ENCODE data around the gene LIPK.
"Not testable (repeated sequence)": the region's sequence is repeated elsewhere in the genome, so short reads cannot be mapped to it uniquely, and the experiment has no call there.

LIPK gene

GRCh38 chr10:88715517-88715916 lies 9.5 kb downstream of the LIPK start:
- no peak for DNase-seq (ENCODE audit: low spot score)

GRCh38 chr10:88721392-88721791 lies 15.3 kb downstream of the LIPK start:
- no peak for DNase-seq (ENCODE audit: low spot score)

- DNase-seq (ENCODE audit: low spot score): no peak
These were observed 19.7 kb downstream of the LIPK start for GRCh38 chr10:88725798-88726197.

GRCh38 chr10:88728107-88728763 lies 22.2 kb downstream of the LIPK start:
- DNase-seq (ENCODE audit: low spot score): peak; percentile 84

GRCh38 chr10:88730864-88731263 lies 24.8 kb downstream of the LIPK start:
- DNase-seq (ENCODE audit: low spot score): no peak

- no peak for DNase-seq (ENCODE audit: low spot score)
These were observed 25.2 kb downstream of the LIPK start for GRCh38 chr10:88731296-88731695.

- no peak for DNase-seq (ENCODE audit: low spot score)
These were observed 27.2 kb downstream of the LIPK start for GRCh38 chr10:88733215-88733614.

GRCh38 chr10:88735661-88736060 lies 29.6 kb downstream of the LIPK start:
- DNase-seq (ENCODE audit: low spot score): no peak

- DNase-seq (ENCODE audit: low spot score): not testable (repeated sequence)
These were observed 35.9 kb downstream of the LIPK start for GRCh38 chr10:88741921-88742320.

- no peak for DNase-seq (ENCODE audit: low spot score)
These were observed 36.4 kb downstream of the LIPK start for GRCh38 chr10:88742448-88742847.

GRCh38 chr10:88744002-88744401 lies 38.0 kb downstream of the LIPK start:
- DNase-seq (ENCODE audit: low spot score): no peak

- DNase-seq (ENCODE audit: low spot score): no peak
These were observed 39.6 kb downstream of the LIPK start for GRCh38 chr10:88745633-88746032.

GRCh38 chr10:88754287-88754686 lies 48.2 kb downstream of the LIPK start:
- no peak for DNase-seq (ENCODE audit: low spot score)

- no peak for DNase-seq (ENCODE audit: low spot score)
These were observed 49.7 kb downstream of the LIPK start for GRCh38 chr10:88755753-88756152.

GRCh38 chr10:88756660-88757059 lies 50.6 kb downstream of the LIPK start:
- no peak for DNase-seq (ENCODE audit: low spot score)

GRCh38 chr10:88759366-88760101 lies 53.5 kb downstream of the LIPK start, which contains the start of gene LIPN:
LIPN (plus strand) TSS chr10:88760020; CDS start chr10:88761406, 1,386 bp downstream.
- no peak for DNase-seq (ENCODE audit: low spot score)

- DNase-seq (ENCODE audit: low spot score): no peak
These were observed 56.9 kb downstream of the LIPK start for GRCh38 chr10:88762906-88763305.

GRCh38 chr10:88763441-88763840 lies 57.4 kb downstream of the LIPK start:
- no peak for DNase-seq (ENCODE audit: low spot score)

GRCh38 chr10:88764110-88764509 lies 58.1 kb downstream of the LIPK start:
- no peak for DNase-seq (ENCODE audit: low spot score)

- DNase-seq (ENCODE audit: low spot score): no peak
These were observed 59.8 kb downstream of the LIPK start for GRCh38 chr10:88765816-88766215.

GRCh38 chr10:88769384-88769783 lies 63.3 kb downstream of the LIPK start:
- no peak for DNase-seq (ENCODE audit: low spot score)

GRCh38 chr10:88781206-88781605 lies 75.2 kb downstream of the LIPK start:
- no peak for DNase-seq (ENCODE audit: low spot score)

- no peak for DNase-seq (ENCODE audit: low spot score)
These were observed 76.2 kb downstream of the LIPK start for GRCh38 chr10:88782222-88782621.

- DNase-seq (ENCODE audit: low spot score): no peak
These were observed 77.7 kb downstream of the LIPK start for GRCh38 chr10:88783724-88784123.
